B cell (primary cell): Measurements from ENCODE around the gene NTSR2.

Source experiments
- EZH2 ChIP-seq: IDR thresholded peaks from 2 replicates; pipeline ENCODE4 v1.6.1; 2012; ENCODE audit warnings: borderline replicate concordance, low read depth, mild to moderate bottlenecking, moderate library complexity, low read length; ENCODE audit not compliant: insufficient read depth, poor library complexity, severe bottlenecking
- TF ChIP-seq, protein P1 (sequence below): fragments of 200-600 bp; IDR thresholded peaks from one replicate; pipeline ENCODE4 v1.8.0; 2022; ENCODE audit warnings: antibody characterized with exemption, mild to moderate bottlenecking

DNA sequence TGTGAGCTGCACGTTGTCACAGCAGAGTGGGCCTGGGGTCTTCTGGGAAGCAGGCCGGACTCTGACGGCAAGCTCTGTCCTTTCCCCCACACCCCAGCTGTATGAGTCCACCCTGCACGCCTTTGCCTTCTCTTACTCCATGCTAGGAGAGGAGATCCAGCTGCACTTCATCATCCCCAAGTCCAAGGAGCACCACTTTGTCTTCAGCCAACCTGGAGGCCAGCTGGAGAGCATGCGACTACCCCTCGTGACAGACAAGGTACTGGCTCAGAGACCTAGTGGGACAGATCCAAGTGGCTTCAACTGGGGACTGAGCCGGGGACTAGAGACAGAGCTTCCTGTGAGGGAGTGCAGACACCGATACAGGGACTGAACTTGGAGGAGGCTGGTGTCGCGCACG, 40.1 kb downstream of the NTSR2 start:
- TF ChIP-seq, protein P1, sequence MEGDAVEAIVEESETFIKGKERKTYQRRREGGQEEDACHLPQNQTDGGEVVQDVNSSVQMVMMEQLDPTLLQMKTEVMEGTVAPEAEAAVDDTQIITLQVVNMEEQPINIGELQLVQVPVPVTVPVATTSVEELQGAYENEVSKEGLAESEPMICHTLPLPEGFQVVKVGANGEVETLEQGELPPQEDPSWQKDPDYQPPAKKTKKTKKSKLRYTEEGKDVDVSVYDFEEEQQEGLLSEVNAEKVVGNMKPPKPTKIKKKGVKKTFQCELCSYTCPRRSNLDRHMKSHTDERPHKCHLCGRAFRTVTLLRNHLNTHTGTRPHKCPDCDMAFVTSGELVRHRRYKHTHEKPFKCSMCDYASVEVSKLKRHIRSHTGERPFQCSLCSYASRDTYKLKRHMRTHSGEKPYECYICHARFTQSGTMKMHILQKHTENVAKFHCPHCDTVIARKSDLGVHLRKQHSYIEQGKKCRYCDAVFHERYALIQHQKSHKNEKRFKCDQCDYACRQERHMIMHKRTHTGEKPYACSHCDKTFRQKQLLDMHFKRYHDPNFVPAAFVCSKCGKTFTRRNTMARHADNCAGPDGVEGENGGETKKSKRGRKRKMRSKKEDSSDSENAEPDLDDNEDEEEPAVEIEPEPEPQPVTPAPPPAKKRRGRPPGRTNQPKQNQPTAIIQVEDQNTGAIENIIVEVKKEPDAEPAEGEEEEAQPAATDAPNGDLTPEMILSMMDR = no peak
- no peak for TF ChIP-seq EZH2
